H1 (cell line): ENCODE measurements around the gene CCDC83. TPM values are rescaled to one million over a fixed set of nuclear protein-coding genes. Genes with fewer than 3 reads are reported as not detected.

Experiments used
- CTCF ChIA-PET: fragments of 300-600 bp; sonication (Branson Sonifier 250); formaldehyde crosslinking; loops from one replicate; lab custom pipeline; 2021; ENCODE audit not compliant: partially characterized antibody; lab: Charles Lee
- POLR2A ChIA-PET: fragments of 300-600 bp; sonication (Branson Sonifier 250); formaldehyde crosslinking; loops from one replicate; lab custom pipeline; 2021; ENCODE audit warnings: inconsistent platforms; ENCODE audit not compliant: partially characterized antibody; lab: Charles Lee
- DNase-seq, 2 experiments: peaks; one replicate each; pipeline versions ENCODE4 v3.0.0 to v3.0.0-alpha.2; 2010 to 2022; ENCODE audit warnings: low spot score in 2 of 2, low read depth in 1 of 2, mixed read lengths in 1 of 2
- FAIRE-seq: peaks from 2 replicates; lab custom pipeline; 2011; peaks lifted over from hg19 to GRCh38; lab: Jason Lieb, UNC
- H2AFZ ChIP-seq: 2 replicates; pipeline ENCODE4 v1.8.1; 2012; ENCODE audit warnings: low read length, inconsistent platforms
- H2AK5ac ChIP-seq: 2 replicates; pipeline ENCODE4 v1.6.1; 2013; ENCODE audit warnings: low read depth, low read length
- H2BK120ac ChIP-seq: replicated peaks from 2 replicates; pipeline ENCODE3; 2013; ENCODE audit warnings: low read depth, low read length, inconsistent platforms
- H2BK12ac ChIP-seq: 2 replicates; pipeline ENCODE4 v1.6.1; 2013; ENCODE audit warnings: low read depth, low read length
- H2BK15ac ChIP-seq: 2 replicates; pipeline ENCODE4 v1.6.1; 2013; ENCODE audit warnings: low read length
- H2BK20ac ChIP-seq: 2 replicates; pipeline ENCODE4 v1.6.1; 2013; ENCODE audit warnings: low read length
- H2BK5ac ChIP-seq: 2 replicates; pipeline ENCODE4 v1.6.1; 2013; ENCODE audit warnings: low read depth, low read length
- H3K14ac ChIP-seq: 2 replicates; pipeline ENCODE4 v1.6.1; 2013; ENCODE audit warnings: inconsistent platforms; ENCODE audit not compliant: insufficient read length
- H3K18ac ChIP-seq: 2 replicates; pipeline ENCODE4 v1.6.1; 2013; ENCODE audit warnings: low read length; ENCODE audit errors: extremely low read depth
- H3K23ac ChIP-seq: 2 replicates; pipeline ENCODE4 v1.6.1; 2013; ENCODE audit warnings: inconsistent platforms; ENCODE audit not compliant: insufficient read length
- H3K23me2 ChIP-seq: 2 replicates; pipeline ENCODE4 v1.6.1; 2013; ENCODE audit warnings: low read depth, low read length
- H3K27ac ChIP-seq: 2 replicates; pipeline ENCODE4 v1.6.1; 2011; ENCODE audit warnings: low read depth, low read length, inconsistent platforms
- H3K27me3 ChIP-seq, 4 experiments: replicated peaks in 1 of 4; 1 replicate in 1 of 4; 2 replicates in 3 of 4; pipeline versions ENCODE4 v1.6.1 to v1.8.1; 2011 to 2013; ENCODE audit warnings: low read length in 3 of 4, mild to moderate bottlenecking in 3 of 4, inconsistent platforms in 2 of 4, mixed read lengths in 2 of 4, moderate library complexity in 1 of 4; ENCODE audit not compliant: control insufficient read depth in 3 of 4, insufficient read depth in 3 of 4; ENCODE audit errors: extremely low read depth in 1 of 4
- H3K36me3 ChIP-seq, 4 experiments: 2 replicates each; pipeline versions ENCODE4 v1.6.1 to v1.8.1; 2011 to 2013; ENCODE audit warnings: mild to moderate bottlenecking in 4 of 4, low read length in 3 of 4, moderate library complexity in 2 of 4, control low read depth in 1 of 4, inconsistent platforms in 1 of 4; ENCODE audit not compliant: insufficient read depth in 4 of 4, control insufficient read depth in 2 of 4
- H3K4ac ChIP-seq: replicated peaks from 2 replicates; pipeline ENCODE3; 2013; ENCODE audit warnings: low read length, low read depth, mixed read lengths, inconsistent platforms; ENCODE audit not compliant: insufficient read length
- H3K4me1 ChIP-seq, 4 experiments: replicated peaks in 1 of 4; 1 replicate in 1 of 4; 2 replicates in 3 of 4; pipeline versions ENCODE4 v1.6.1 to v1.8.1; 2011 to 2013; ENCODE audit warnings: low read length in 3 of 4, inconsistent platforms in 2 of 4, mixed read lengths in 1 of 4; ENCODE audit not compliant: insufficient read depth in 4 of 4, control insufficient read depth in 3 of 4
- H3K4me2 ChIP-seq, 2 experiments: 2 replicates each; pipeline versions ENCODE4 v1.6.1 to v1.8.1; 2011 to 2013; ENCODE audit warnings: low read depth in 2 of 2, low read length in 2 of 2, control low read depth in 1 of 2, inconsistent platforms in 1 of 2, mild to moderate bottlenecking in 1 of 2; ENCODE audit not compliant: insufficient read depth in 1 of 2
- H3K4me3 ChIP-seq, 4 experiments: fragments of 200-600, 300-600 bp in 1 of 4; sonication (generic), shearing (Covaris generic), sonication (Bioruptor Twin) in 1 of 4; 2 replicates each; pipeline versions ENCODE4 v1.5.1 to v1.8.1; 2011 to 2016; ENCODE audit warnings: low read length in 4 of 4, low read depth in 3 of 4, control low read depth in 2 of 4, inconsistent platforms in 2 of 4, mild to moderate bottlenecking in 2 of 4, mixed read lengths in 1 of 4, moderate library complexity in 1 of 4; ENCODE audit not compliant: insufficient read depth in 2 of 4; ENCODE audit errors: extremely low read depth in 1 of 4
- H3K56ac ChIP-seq: replicated peaks from 2 replicates; pipeline ENCODE3; 2013; ENCODE audit warnings: low read depth, mild to moderate bottlenecking, mixed read lengths, low read length, inconsistent platforms; ENCODE audit not compliant: insufficient read length
- H3K79me1 ChIP-seq: 2 replicates; pipeline ENCODE4 v1.6.1; 2013; ENCODE audit warnings: low read depth, low read length, control low read depth
- H3K79me2 ChIP-seq, 2 experiments: 2 replicates each; pipeline versions ENCODE4 v1.6.1 to v1.8.1; 2012 to 2013; ENCODE audit warnings: low read length in 2 of 2, mild to moderate bottlenecking in 2 of 2, inconsistent platforms in 1 of 2; ENCODE audit not compliant: insufficient read depth in 2 of 2, control insufficient read depth in 1 of 2
- H3K9ac ChIP-seq, 4 experiments: replicated peaks in 1 of 4; 1 replicate in 1 of 4; 2 replicates in 3 of 4; pipeline versions ENCODE4 v1.6.1 to v1.8.1; 2011 to 2013; ENCODE audit warnings: low read depth in 3 of 4, low read length in 3 of 4, control low read depth in 2 of 4, mild to moderate bottlenecking in 2 of 4, moderate library complexity in 2 of 4, inconsistent platforms in 1 of 4; ENCODE audit errors: extremely low read depth in 1 of 4
- H3K9me3 ChIP-seq, 2 experiments: 2 replicates each; pipeline versions ENCODE4 v1.6.1 to v1.8.1; 2012 to 2013; ENCODE audit warnings: mild to moderate bottlenecking in 2 of 2, moderate library complexity in 2 of 2, control low read depth in 1 of 2, inconsistent platforms in 1 of 2, low read depth in 1 of 2, low read length in 1 of 2, mixed read lengths in 1 of 2; ENCODE audit not compliant: insufficient read depth in 2 of 2
- H4K20me1 ChIP-seq, 2 experiments: replicated peaks in 1 of 2; 2 replicates each; pipeline versions ENCODE3 to v1.8.1; 2011 to 2013; ENCODE audit warnings: inconsistent platforms in 2 of 2, low read length in 2 of 2, mild to moderate bottlenecking in 1 of 2; ENCODE audit not compliant: insufficient read depth in 2 of 2, control insufficient read depth in 1 of 2
- H4K5ac ChIP-seq: 2 replicates; pipeline ENCODE4 v1.6.1; 2013; ENCODE audit warnings: low read length, low read depth, mixed read lengths, inconsistent platforms; ENCODE audit not compliant: insufficient read length
- H4K8ac ChIP-seq: 2 replicates; pipeline ENCODE4 v1.8.0; 2013; ENCODE audit warnings: mild to moderate bottlenecking, moderate library complexity, low read length, inconsistent platforms; ENCODE audit not compliant: insufficient read depth; ENCODE audit errors: extremely low read depth
- H4K91ac ChIP-seq: replicated peaks from 2 replicates; pipeline ENCODE3; 2013; ENCODE audit warnings: low read length, mixed read lengths, inconsistent platforms; ENCODE audit not compliant: insufficient read length
- CTBP2 ChIP-seq: IDR thresholded peaks from 2 replicates; pipeline ENCODE4 v1.7.0; 2011; ENCODE audit warnings: borderline replicate concordance, mild to moderate bottlenecking, moderate library complexity, mixed read lengths, low read length; ENCODE audit not compliant: insufficient read depth, insufficient read length
- EZH2 ChIP-seq: fragments of 200-600 bp; sonication (generic); IDR thresholded peaks from 2 replicates; pipeline ENCODE4 v1.7.1; 2012; ENCODE audit warnings: low read depth, mild to moderate bottlenecking, moderate library complexity, low read length, inconsistent platforms; ENCODE audit not compliant: severe bottlenecking
- FOSL1 ChIP-seq: IDR thresholded peaks from 2 replicates; pipeline ENCODE4 v1.6.1; 2011; ENCODE audit warnings: mild to moderate bottlenecking, low read depth, low read length, moderate library complexity; ENCODE audit not compliant: insufficient read depth
- GTF2F1 ChIP-seq: IDR thresholded peaks from 2 replicates; pipeline ENCODE4 v1.6.1; 2012; ENCODE audit warnings: low read depth, low read length, improper control_type of control experiment, borderline replicate concordance
- JUND ChIP-seq: IDR thresholded peaks from 2 replicates; pipeline ENCODE4 v1.6.1; 2011; ENCODE audit warnings: mild to moderate bottlenecking, improper control_type of control experiment, low read length
- MAFK ChIP-seq: IDR thresholded peaks from 2 replicates; pipeline ENCODE4 v1.6.1; 2012; ENCODE audit warnings: low read depth, mild to moderate bottlenecking, improper control_type of control experiment, low read length
- POLR2AphosphoS5 ChIP-seq: IDR thresholded peaks from 2 replicates; pipeline ENCODE4 v1.6.1; 2011; ENCODE audit warnings: low read depth, low read length
- ZNF274 ChIP-seq: IDR thresholded peaks from 2 replicates; pipeline ENCODE4 v1.7.0; 2012; ENCODE audit warnings: low read length, borderline replicate concordance; ENCODE audit errors: extremely low read depth
- WGBS, 2 experiments: shearing (Covaris generic) in 1 of 2; methylation state at CpG; one replicate each; pipeline versions ENCODE4 v1.1.6 to v1.1.7; 2013 to 2015; ENCODE audit warnings: low lambda C conversion rate in 2 of 2, mixed read lengths in 2 of 2, inconsistent platforms in 1 of 2, low coverage in 1 of 2, missing lambda C conversion rate in 1 of 2; ENCODE audit not compliant: insufficient replicate concordance in 2 of 2, insufficient coverage in 1 of 2, insufficient read length in 1 of 2; ENCODE audit errors: extremely low coverage in 1 of 2, missing lambda C conversion rate in 1 of 2; 5-methylcytosine and 5-hydroxymethylcytosine counted together
- polyA plus RNA-seq, 7 experiments: library from polyadenylated mRNA; depleted of rRNA in 3 of 7; stranded (reverse) in 5 of 7; unstranded in 2 of 7; fragments of >200 nt in 5 of 7; fragments of 200-250 nt in 2 of 7; gene quantifications; 1 replicate in 5 of 7; 2 replicates in 1 of 7; 4 replicates in 1 of 7; pipeline versions ENCODE4 v1.2.1 to v1.2.3, GENCODE V29; 2011 to 2013; ENCODE audit warnings: missing spikeins in 2 of 7, mixed read lengths in 2 of 7
- total RNA-seq: library from RNA; stranded (reverse); fragmentation: NEBNext Ultra II Directional; extraction: Animal tissue kit (Norgen Biotek cat#: 25700); gene quantifications from 2 replicates; pipeline ENCODE4 v1.2.1, GENCODE V29; 2021
- TF ChIP-seq, protein P1 (sequence below): IDR thresholded peaks from 2 replicates; pipeline ENCODE4 v1.6.1; 2011; ENCODE audit warnings: low read length, improper control_type of control experiment
- TF ChIP-seq, protein P2 (sequence below): IDR thresholded peaks from 2 replicates; pipeline ENCODE4 v1.6.1; 2012; ENCODE audit warnings: inconsistent platforms

The CCDC83 gene
- total and polyA plus RNA-seq, 2 of the 8 experiments (the other 6 are each of a cell fraction or from before 2014, with no cell fraction given) = not detected

DNA sequence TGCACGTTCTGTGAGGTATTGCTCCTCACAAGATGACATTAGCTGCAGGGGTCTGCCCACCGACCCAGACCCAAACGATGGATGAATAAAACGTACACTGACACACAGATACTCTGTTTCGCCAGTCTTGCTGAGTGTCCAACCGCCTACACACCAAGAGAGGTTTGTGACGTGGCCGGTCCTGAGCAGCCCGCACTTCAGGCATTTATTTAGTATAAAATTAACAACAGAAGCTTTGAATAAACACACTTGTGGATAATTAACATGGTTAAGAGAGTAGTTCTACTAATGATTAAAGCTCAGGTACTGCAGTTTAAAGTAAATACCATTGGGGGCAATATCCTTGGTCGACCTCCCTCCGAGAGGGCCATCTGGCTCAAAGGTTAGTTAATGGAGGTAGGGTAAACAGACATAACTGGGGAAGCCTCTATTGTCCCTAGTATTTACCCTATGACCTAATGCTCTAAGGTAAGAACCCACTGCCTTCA, 75.7 kb downstream of the CCDC83 start:
- no peak overlapping the region for H3K4me3 ChIP-seq

More for the DNA sequence above, 75.7 kb downstream of the CCDC83 start:
- 97% methylated on average over 11 of the region's 11 CpGs; no CpG with 5 or more reads in 1 of the 2 experiments for WGBS, 2 experiments
- Histone ChIP-seq H2BK12ac (no peak overlapping the region), H3K79me1 (no peaks in the 10 kb centered on the region), H3K79me2 (no peaks in the 10 kb centered on the region), H3K4me1 (no peaks in the 10 kb centered on the region), H2BK20ac (no peak overlapping the region), H3K9me3 (peaks cover 0 to 5% of the 10 kb centered on the region in 2 experiments; a peak in 1 of 4 replicates), H3K27me3 (no peaks in the 10 kb centered on the region), H3K23me2 (0 out of 2 replicates have a peak, but pooled peaks cover 1% of the 10 kb centered on the region), H3K23ac (no peak overlapping the region), H4K20me1 (no peaks in the 10 kb centered on the region), H4K91ac (no peak overlapping the region), H4K5ac (no peak overlapping the region), H3K4me2 (no peak overlapping the region), H2BK15ac (no peak overlapping the region), H3K14ac (no peak overlapping the region), H3K18ac (no peak overlapping the region), H4K8ac (no peak overlapping the region), H2AK5ac (no peak overlapping the region), H3K27ac (no peak overlapping the region), H3K36me3 (no peaks in the 10 kb centered on the region), H3K9ac (no peak overlapping the region), H2AFZ (no peak overlapping the region), H3K56ac (no peak overlapping the region), H3K4ac (no peak overlapping the region), H2BK5ac (no peak overlapping the region), H2BK120ac (no peak overlapping the region)
- TF ChIP-seq, protein P1, sequence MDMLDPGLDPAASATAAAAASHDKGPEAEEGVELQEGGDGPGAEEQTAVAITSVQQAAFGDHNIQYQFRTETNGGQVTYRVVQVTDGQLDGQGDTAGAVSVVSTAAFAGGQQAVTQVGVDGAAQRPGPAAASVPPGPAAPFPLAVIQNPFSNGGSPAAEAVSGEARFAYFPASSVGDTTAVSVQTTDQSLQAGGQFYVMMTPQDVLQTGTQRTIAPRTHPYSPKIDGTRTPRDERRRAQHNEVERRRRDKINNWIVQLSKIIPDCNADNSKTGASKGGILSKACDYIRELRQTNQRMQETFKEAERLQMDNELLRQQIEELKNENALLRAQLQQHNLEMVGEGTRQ = no peak
- TF ChIP-seq EZH2 (no peak), FOSL1 (no peak), POLR2AphosphoS5 (no peak), ZNF274 (no peak), CTBP2 (no peak), MAFK (no peak), JUND (no peak), GTF2F1 (no peak)
- TF ChIP-seq, protein P2, sequence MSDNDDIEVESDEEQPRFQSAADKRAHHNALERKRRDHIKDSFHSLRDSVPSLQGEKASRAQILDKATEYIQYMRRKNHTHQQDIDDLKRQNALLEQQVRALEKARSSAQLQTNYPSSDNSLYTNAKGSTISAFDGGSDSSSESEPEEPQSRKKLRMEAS = no peak
- no peak for FAIRE-seq
- ChIA-PET POLR2A (no interaction called here), CTCF (no interaction called here)
- no peak for DNase-seq
